M059J (cell line): Measurements from ENCODE around the gene TYW1. TPM values are rescaled to one million over a fixed set of nuclear protein-coding genes. Genes with fewer than 3 reads are reported as not detected.
"Not testable (repeated sequence)": the region's sequence is repeated elsewhere in the genome, so short reads cannot be mapped to it uniquely, and the experiment has no call there.

Source experiments
- DNase-seq: peaks from one replicate; pipeline ENCODE4 v3.0.0-alpha.2; 2012; ENCODE audit warnings: low read depth
- total RNA-seq: library from RNA; depleted of rRNA; stranded (reverse); fragments of >200 nt; shearing (Covaris generic); gene quantifications from 2 replicates; pipeline ENCODE4 v1.2.3, GENCODE V29; 2014; rRNA removed

TYW1 gene
- total RNA-seq, result 20.6 and 32.3 TPM in 2 replicates

DNA sequence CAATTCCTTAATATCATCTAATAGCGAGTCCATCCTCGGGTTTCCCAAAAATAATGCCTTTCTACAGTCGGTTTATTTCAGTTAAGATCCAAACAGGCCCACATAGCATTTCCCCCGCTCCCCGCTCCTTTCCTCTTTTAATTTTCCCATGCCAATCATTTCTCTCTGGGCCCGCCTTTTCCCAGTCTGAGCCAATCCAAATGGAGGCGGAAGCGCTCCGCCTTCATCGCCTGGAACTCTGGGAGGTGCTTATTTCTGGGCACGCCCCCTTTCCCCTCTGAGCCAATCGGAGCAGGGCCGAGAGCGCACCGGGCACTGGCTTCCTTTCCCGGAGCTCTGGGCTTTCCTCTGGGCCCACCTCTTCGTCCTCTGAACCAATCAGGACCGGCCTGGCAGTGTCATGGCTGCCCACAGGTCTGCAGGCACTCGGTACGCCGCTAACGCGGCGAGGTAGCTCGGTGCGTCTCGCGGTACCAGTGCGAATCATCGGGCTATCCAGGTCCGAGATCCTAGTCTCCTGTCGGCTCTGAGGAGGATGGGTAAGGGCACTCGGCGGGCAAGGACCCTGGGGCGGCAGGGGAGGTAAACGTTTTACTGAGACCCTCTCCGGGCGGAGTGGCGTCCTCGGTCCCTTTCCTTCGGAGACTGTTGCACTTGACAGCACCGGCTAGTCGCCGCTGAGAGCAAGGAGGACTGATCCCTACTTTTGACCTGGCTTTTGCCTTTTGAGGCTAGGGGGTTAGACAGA lies at the start of gene TYW1:
TSS of gene TYW1 (plus strand) at position 390 of the 748 bp plus-strand sequence. CDS start at position 536, 146 bp downstream.
- peak; percentile 98 for DNase-seq

GRCh38 chr7:66948480-66949109 lies 48.0 kb upstream of the TYW1 start:
- DNase-seq, result no peak

- peak; percentile 25 for DNase-seq
Observed at GRCh38 chr7:66950311-66950710, 46.3 kb upstream of the TYW1 start.

- DNase-seq, result no peak
Observed at GRCh38 chr7:66950763-66951162, 45.9 kb upstream of the TYW1 start.

DNA sequence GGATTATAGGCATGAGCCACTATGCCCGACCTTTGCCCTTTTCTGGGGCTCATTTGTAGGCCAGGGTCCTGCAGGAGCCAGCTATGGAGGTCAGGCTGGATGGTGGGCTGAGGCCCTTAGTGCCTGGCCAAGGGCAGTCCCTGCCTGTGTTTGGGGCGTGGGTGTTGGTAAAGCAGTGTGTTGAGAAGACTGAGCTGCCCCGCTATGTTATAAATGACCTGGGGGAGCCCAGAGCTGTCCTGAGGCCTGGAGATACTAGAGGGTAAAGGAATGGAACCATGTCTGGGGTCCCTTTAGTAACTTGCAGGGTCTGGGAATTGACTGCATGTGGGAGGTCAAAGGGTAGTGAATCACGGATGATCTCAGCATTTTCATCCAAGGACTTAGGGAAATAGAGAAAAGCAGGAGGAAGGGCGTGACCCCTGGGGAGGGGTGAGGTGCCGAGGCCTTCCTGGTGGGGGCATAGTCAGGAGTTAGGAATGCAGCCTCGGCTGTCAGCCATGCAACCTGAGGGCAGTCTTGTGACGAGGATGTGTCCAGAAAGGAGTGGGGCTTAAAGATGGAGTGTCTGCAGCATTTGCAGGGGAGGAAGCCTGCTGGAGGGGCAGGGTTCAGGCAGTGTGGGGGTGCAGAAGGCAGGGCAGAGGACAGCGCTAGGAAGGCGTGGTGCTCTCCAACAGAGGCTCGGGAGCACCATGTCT lies 44.1 kb upstream of the TYW1 start:
- peak; percentile 94 for DNase-seq

GRCh38 chr7:66953044-66953427 lies 43.6 kb upstream of the TYW1 start:
- no peak for DNase-seq

GRCh38 chr7:66957595-66958290 lies 38.9 kb upstream of the TYW1 start:
- DNase-seq, result no peak

DNA sequence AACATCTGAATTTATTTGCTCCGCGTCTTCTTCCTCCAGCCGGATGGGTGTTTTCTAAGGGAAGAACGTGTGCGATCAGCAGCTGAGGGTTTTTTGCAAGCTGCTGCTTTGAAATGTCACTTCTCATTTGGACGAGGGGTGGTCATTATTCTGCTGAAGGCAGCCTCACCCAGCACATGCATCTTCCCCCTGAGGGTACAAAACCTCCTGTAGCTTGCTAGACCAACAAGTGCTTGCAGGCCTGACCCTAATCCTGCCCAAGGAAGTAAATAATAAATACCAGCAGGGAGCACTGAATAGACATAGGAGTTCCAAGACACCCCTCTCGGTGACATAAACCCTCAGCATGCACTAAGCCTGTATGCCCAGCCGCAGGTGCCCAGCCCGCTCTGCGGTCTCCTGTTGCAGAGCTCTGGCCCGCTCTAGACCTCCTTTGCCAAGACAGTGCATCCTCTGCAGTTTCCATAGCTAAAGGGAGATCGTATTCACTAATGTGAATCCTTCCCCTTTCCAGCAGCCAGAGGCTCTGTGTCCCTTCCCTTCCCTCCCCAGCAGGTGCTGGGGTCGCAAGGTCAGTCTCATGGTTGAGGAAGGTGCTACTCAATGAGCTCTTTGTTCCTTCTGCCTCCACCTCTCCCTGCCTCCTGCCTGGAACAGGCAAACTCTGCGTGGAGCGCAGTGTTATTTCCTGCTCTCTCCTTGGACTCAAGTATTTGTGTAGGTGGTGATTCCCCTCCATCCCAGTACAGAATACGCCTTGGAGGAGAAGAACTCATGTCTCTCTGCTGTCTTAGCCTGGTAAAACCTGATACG lies 37.9 kb upstream of the TYW1 start:
- DNase-seq, result no peak

GRCh38 chr7:66960192-66960591 lies 36.4 kb upstream of the TYW1 start:
- DNase-seq, result no peak

DNA sequence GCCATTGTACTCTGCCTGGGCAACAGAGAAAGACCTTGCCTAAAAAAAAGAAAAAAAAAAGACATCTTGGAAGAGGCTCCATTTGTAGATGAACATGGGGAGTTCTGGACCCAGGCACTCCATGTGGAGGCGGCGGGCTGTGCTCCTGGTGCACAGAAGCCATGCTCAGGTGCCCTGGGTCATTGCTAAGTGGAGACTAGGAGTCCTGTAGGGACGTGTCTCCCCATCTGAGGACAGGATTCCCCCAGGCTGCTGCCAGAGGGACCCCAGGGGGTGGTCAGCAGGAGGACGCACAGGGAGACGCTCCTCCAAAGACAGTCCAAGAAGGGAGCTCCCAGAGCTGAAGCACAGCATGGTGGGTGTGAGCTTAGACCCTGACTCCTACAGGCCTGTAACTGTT lies 35.5 kb upstream of the TYW1 start:
- no peak for DNase-seq

DNA sequence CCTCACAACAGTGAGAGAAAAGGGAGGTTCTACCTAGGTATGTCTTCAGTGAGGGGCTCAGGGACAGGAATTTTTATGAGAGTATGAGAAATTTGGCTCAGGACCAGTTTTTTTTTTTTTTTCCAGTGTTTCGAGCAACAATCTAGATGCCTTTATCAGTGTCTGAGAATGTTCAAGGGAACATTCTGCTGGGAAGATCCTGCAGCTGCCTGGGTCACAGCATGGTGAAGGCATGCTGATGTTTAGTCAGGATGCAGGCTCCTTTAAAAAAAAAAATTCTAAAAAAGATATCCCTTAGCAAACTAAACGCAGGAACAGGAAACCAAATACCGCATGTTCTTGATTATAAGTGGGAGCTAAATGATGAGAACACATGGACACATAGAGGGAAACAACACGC lies 32.2 kb upstream of the TYW1 start:
- peak; percentile 18 for DNase-seq

DNA sequence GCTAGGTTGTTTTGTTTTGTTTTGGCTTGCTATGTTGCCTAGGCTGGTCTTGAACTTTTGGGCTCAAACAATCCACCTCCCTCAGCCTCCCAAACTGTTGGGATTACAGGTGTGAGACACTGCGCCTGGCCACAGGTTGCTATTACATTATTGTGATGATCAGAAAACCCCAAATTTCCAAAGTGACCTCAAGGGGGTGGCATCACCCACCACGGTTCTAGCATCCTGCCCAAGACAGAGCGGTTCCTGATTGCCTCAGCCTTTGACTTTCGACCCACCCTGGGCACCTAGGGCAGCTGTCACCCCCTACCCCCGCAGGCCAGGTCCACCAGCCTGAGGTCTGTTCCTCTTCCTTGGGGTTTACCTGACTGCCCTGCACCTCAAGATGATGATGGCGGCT lies 29.6 kb upstream of the TYW1 start:
- DNase-seq, result no peak

GRCh38 chr7:66969001-66969400 lies 27.6 kb upstream of the TYW1 start:
- DNase-seq, result not testable (repeated sequence)

DNA sequence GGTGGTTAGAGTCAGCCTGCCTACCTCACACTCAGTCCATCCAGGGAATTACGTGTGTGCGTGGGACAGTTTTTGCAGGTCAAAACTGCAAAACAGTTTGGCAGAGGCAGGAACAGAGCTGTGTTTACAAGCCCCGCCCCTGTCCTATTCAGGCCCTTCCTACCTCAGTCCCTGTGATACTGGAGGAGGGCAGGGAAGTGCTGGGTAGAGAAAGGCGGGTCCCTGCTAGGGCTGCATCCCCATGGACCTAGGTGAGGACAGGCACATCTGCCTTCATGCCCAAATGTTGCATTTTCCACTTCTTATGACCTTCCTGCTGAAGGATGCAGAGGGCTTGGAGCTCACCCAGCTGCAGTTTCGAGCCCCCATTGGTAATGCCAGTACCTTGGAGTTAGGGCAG lies 26.3 kb upstream of the TYW1 start:
- no peak for DNase-seq

DNA sequence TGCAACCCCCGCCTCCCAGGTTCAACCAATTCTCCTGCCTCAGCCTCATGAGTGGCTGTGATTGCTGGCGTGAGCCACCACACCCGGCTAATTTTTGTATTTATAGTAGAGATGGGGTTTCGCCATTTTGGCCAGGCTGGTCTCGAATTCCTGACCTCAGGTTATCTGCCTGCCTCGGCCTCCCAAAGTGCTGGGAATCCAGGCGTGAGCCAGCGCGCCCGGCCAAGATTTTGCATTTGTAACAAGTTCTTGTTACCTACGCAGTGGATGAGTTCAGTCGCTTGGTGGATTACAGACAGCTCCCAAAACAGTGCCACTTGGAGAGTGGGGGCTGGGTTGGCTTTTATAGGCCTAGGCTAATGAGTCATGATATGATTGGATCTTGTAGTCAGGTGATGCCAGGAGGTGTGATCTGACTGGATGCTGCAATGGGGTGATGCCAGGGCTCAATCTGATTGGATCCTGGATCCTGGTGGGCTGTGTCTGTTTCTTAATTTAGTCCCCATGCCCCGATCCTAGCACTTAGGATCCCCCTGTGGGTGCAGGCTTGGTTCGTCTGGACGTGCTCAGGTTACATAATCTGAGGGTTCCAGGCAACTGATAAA lies 21.5 kb upstream of the TYW1 start:
- no peak for DNase-seq

- DNase-seq, result not testable (repeated sequence)
Observed at GRCh38 chr7:66978312-66978711, 18.3 kb upstream of the TYW1 start.

DNA sequence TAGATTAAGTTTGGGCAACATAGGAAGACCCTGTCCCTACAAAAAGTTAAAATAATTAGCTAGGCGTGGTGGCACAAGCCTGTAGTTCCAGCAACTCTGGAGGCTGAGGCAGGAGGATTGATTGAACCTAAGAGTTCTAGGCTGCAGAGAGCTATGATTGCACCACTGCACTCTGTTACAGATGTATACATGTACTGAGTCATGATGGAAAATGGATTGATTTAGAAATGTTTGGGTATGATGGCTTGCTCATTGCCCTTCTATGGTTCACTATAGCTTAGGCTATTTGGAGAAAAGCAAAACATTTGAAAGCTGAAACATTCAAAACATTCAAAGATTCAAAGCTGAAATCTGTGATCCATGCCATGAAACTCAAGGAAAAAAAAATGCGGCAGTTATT lies 17.6 kb upstream of the TYW1 start:
- not testable (repeated sequence) for DNase-seq

GRCh38 chr7:66980336-66980735 lies 16.3 kb upstream of the TYW1 start:
- DNase-seq, result not testable (repeated sequence)

GRCh38 chr7:66989552-66989951 lies 7.1 kb upstream of the TYW1 start:
- DNase-seq, result not testable (repeated sequence)

- DNase-seq, result not testable (repeated sequence)
Observed at GRCh38 chr7:66994051-66994450, 2.6 kb upstream of the TYW1 start.

- DNase-seq, result peak; percentile 82
Observed at GRCh38 chr7:66994691-66995049, 2.0 kb upstream of the TYW1 start.
